Adrenal gland (tissue), 12 donors: ENCODE data around the gene POLR3A. TPM values are rescaled to one million over a fixed set of nuclear protein-coding genes. Genes with fewer than 3 reads are reported as not detected.

Source experiments
- DNase-seq, 7 donors: peaks; one replicate each; pipeline ENCODE4 v3.0.0-alpha.2; 2019 to 2020
- H3K27ac ChIP-seq, 5 donors: fragments of 200-600 bp; sonication (generic) in 4 of 5; 1 replicate in 3 of 5; 2 replicates in 2 of 5; pipeline versions ENCODE4 v1.5.1 to v1.8.0; 2016 to 2020; ENCODE audit warnings: mild to moderate bottlenecking in 1 of 5
- H3K27me3 ChIP-seq: fragments of 200-600 bp; 2 replicates; pipeline ENCODE4 v1.8.0; 2021
- H3K36me3 ChIP-seq, 2 donors: fragments of 200-600 bp; replicated peaks in 1 of 2; 1 replicate in 1 of 2; 2 replicates in 1 of 2; pipeline versions ENCODE4 v1.5.1 to v1.8.0; 2018 to 2022
- H3K4me1 ChIP-seq, 2 donors: fragments of 200-600 bp; replicated peaks in 1 of 2; 1 replicate in 1 of 2; 2 replicates in 1 of 2; pipeline versions ENCODE4 v1.5.1 to v1.8.0; 2018 to 2021
- H3K4me3 ChIP-seq, 4 donors: fragments of 200-600 bp; sonication (generic) in 3 of 4; one replicate each; pipeline ENCODE4 v1.5.1; 2016 to 2018
- H3K9me3 ChIP-seq, 3 donors: fragments of 200-600 bp; sonication (generic) in 1 of 3; replicated peaks in 1 of 3; 1 replicate in 2 of 3; 2 replicates in 1 of 3; pipeline versions ENCODE4 v1.5.1 to v1.8.0; 2016 to 2021
- CTCF ChIP-seq, 6 experiments: fragments of 450-650 bp in 4 of 6; fragments of 200-600 bp in 2 of 6; sonication (generic) in 1 of 6; IDR thresholded peaks; 1 replicate in 5 of 6; 2 replicates in 1 of 6; pipeline versions ENCODE4 v1.5.1 to v1.8.0; 2016 to 2021; ENCODE audit warnings: antibody characterized with exemption in 6 of 6, mild to moderate bottlenecking in 2 of 6, moderate library complexity in 1 of 6
- POLR2A ChIP-seq, 2 donors: fragments of 450-650 bp; IDR thresholded peaks; one replicate each; pipeline ENCODE4 v1.6.1; 2017; ENCODE audit warnings: antibody characterized with exemption in 2 of 2, mild to moderate bottlenecking in 2 of 2, moderate library complexity in 1 of 2
- WGBS, 4 donors: extraction: QIAGEN DNeasy Blood & Tissue Kit in 2 of 4; methylation state at CpG; one replicate each; pipeline versions ENCODE4 v1.1.5 to v1.1.7; 2013 to 2017; 5-methylcytosine and 5-hydroxymethylcytosine counted together
- intact Hi-C, 2 donors: fragments of 100-400 bp; cut with DNase I; formaldehyde crosslinking; loops; one replicate each; pipeline versions ENCODE4 v1.14.1 to v1.15.0; 2022 to 2023
- polyA plus RNA-seq, 3 donors: library from polyadenylated mRNA; stranded (reverse); fragments of 200-250 nt in 2 of 3; fragments of 350-450 nt in 1 of 3; fragmentation: Illumina TruSeq in 1 of 3; extraction: RNeasy Lipid Tissue Mini Kit (QIAGEN cat#74804) in 1 of 3; gene quantifications; one replicate each; pipeline ENCODE4 v1.2.3, GENCODE V29; 2013 to 2014
- total RNA-seq, 9 donors: library from RNA; depleted of rRNA in 4 of 9; stranded (reverse); fragments of >200 nt in 4 of 9; fragments of 120-200 nt in 1 of 9; fragmentation: NEBNext Ultra II Directional in 1 of 9; extraction: Animal tissue kit (Norgen Biotek cat#: 25700) in 1 of 9; gene quantifications; one replicate each; pipeline versions ENCODE4 v1.1.0 to v1.2.4, GENCODE V29; 2013 to 2023
- donor health status: healthy with polysubstance abuse.
- donor health status: Bipolar disorder and iron deficiency.
- donor health status: DM: yes; HTN: yes; CAD: no.
- donor health status: DM: no; HTN: no; CAD: no.
- donor health status: DM: no; HTN: no; CAD: no.
- donor health status: DM: yes; HTN: yes; CAD: no.

Gene POLR3A
- total and polyA plus RNA-seq, 12 donors = 6.8 to 18.4 (median 14.8) TPM

GRCh38 chr10:78046711-78047269 is 17.5 kb upstream of the POLR3A start:
- no peak overlapping the region for H3K4me3 ChIP-seq
- 68 to 78% (median 71%) methylated on average over 10 of the region's 10 CpGs for WGBS, 4 donors
- peaks cover 0 to 13% of the 10 kb centered on the region in 2 donors for H3K4me1 ChIP-seq
- intact Hi-C loops = loop anchor here (5.0 to 10.0 kb wide), 4 partner anchors 248 to 1151 kb away; no protein-coding TSS in a partner anchor
- H3K36me3 ChIP-seq = peaks cover 0 to 7% of the 10 kb centered on the region in 2 donors
- H3K9me3 ChIP-seq = no peaks in the 10 kb centered on the region
- DNase-seq = no peak
- TF ChIP-seq CTCF (IDR thresholded peaks at IDR 0.05) = no peak
- no peak for TF ChIP-seq POLR2A (IDR thresholded peaks at IDR 0.05)
- no peak overlapping the region for H3K27ac ChIP-seq
- no peaks in the 10 kb centered on the region for H3K27me3 ChIP-seq

- no peak for DNase-seq
- Histone ChIP-seq H3K27me3 (no peaks in the 10 kb centered on the region), H3K9me3 (no peaks in the 10 kb centered on the region), H3K36me3 (peaks cover 0 to 17% of the 10 kb centered on the region in 2 donors), H3K4me1 (peaks cover 0 to 13% of the 10 kb centered on the region in 2 donors), H3K27ac (no peak overlapping the region), H3K4me3 (no peak overlapping the region)
- intact Hi-C loops = loop anchor here (5.0 to 10.0 kb wide), 4 partner anchors 249 to 1151 kb away; no protein-coding TSS in a partner anchor
- WGBS, 4 donors = 80 to 95% (median 89%) methylated on average over 7 to 8 of the region's 8 CpGs
- TF ChIP-seq POLR2A (IDR thresholded peaks at IDR 0.05) (no peak), CTCF (IDR thresholded peaks at IDR 0.05) (no peak)
Observed at GRCh38 chr10:78045856-78046255, 16.5 kb upstream of the POLR3A start.

DNA sequence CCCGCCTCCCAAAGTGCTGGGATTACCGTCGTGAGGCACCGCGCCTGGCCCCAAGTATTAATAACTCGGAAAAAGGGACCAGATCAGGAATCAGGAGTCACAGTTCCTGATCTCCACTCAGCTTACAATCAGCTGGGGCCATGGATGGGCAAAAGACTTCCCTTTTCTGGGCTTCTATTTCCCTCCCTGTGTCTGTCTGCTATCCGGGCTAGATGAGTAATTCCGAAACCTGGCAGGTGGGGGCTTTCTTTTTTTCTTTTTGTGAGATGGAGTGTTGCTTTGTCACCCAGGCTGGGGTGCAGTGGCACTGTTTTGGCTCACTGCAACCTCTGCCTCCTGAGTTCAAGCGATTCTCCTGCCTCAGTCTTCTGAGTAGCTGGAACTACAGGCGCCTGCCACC is 15.9 kb upstream of the POLR3A start:
- no peak for TF ChIP-seq POLR2A (IDR thresholded peaks at IDR 0.05)
- TF ChIP-seq CTCF (IDR thresholded peaks at IDR 0.05) = no peak
- WGBS, 4 donors = 58 to 73% (median 66%) methylated on average over 10 of the region's 10 CpGs
- no peaks in the 10 kb centered on the region for H3K9me3 ChIP-seq
- H3K4me1 ChIP-seq = peaks cover 0 to 13% of the 10 kb centered on the region in 2 donors
- no peaks in the 10 kb centered on the region for H3K27me3 ChIP-seq
- peaks cover 0 to 23% of the 10 kb centered on the region in 2 donors for H3K36me3 ChIP-seq
- H3K4me3 ChIP-seq = no peak overlapping the region
- no peak for DNase-seq
- no peak overlapping the region for H3K27ac ChIP-seq
- intact Hi-C loops = loop anchor here (5.0 to 10.0 kb wide), 4 partner anchors 250 to 1152 kb away; no protein-coding TSS in a partner anchor

DNA sequence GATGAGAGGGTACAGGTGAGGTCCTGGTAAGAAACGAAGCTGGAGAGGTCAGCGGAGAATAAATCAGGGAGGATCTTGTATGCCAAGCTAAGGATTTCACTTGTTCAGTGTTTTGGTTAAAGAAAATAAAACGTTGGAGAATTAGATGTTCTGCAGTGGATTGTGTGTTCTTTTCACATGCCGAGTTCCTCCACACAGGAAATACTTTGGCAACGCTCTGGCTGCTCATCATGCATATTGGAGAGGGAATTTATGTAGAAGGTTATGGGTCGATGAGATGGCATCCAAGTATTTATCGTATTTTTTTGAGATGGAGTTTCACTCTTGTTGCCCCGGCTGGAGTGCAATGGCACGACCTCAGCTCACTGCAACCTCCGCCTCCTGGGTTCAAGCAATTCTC is 15.4 kb upstream of the POLR3A start:
- no peaks in the 10 kb centered on the region for H3K9me3 ChIP-seq
- no peaks in the 10 kb centered on the region for H3K27me3 ChIP-seq
- H3K4me1 ChIP-seq = peaks cover 0 to 13% of the 10 kb centered on the region in 2 donors
- no peak overlapping the region for H3K27ac ChIP-seq
- no peak overlapping the region for H3K4me3 ChIP-seq
- WGBS, 4 donors = 52 to 62% (median 59%) methylated on average over 9 to 10 of the region's 10 CpGs
- no peak for DNase-seq
- H3K36me3 ChIP-seq = peaks cover 0 to 28% of the 10 kb centered on the region in 2 donors
- intact Hi-C loops = loop anchor here (5.0 to 10.0 kb wide), 4 partner anchors 250 to 1153 kb away; no protein-coding TSS in a partner anchor
- TF ChIP-seq CTCF (IDR thresholded peaks at IDR 0.05) (no peak), POLR2A (IDR thresholded peaks at IDR 0.05) (no peak)
